HG02870 (cell line): ENCODE measurements around the gene MGAT4B.

Experiments used
- ATAC-seq: cut with Tn5 transposase; IDR thresholded peaks from one replicate; pipeline ENCODE4 v1.9.1; 2021; ENCODE audit warnings: mild to moderate bottlenecking, moderate library complexity; ENCODE audit not compliant: unreplicated experiment

Gene MGAT4B

GRCh38 chr5:179812997-179813607 lies 6.4 kb upstream of the MGAT4B start:
- ATAC-seq = no peak

- ATAC-seq = no peak
These were observed 5.6 kb upstream of the MGAT4B start for GRCh38 chr5:179812135-179812825.

- ATAC-seq = no peak
These were observed 977 bp downstream of the MGAT4B start for GRCh38 chr5:179805529-179806249.

GRCh38 chr5:179805070-179805528 lies 1.6 kb downstream of the MGAT4B start:
- no peak for ATAC-seq

- ATAC-seq = no peak
These were observed 2.1 kb downstream of the MGAT4B start for GRCh38 chr5:179804555-179804947.

- ATAC-seq = no peak
These were observed 2.8 kb downstream of the MGAT4B start for GRCh38 chr5:179803651-179804554.

GRCh38 chr5:179802950-179803562 lies 3.6 kb downstream of the MGAT4B start:
- ATAC-seq = no peak

- ATAC-seq = no peak
These were observed 4.3 kb downstream of the MGAT4B start for GRCh38 chr5:179802207-179802883.

- ATAC-seq = no peak
These were observed 5.1 kb downstream of the MGAT4B start for GRCh38 chr5:179801304-179802206.

- no peak for ATAC-seq
These were observed 5.9 kb downstream of the MGAT4B start for GRCh38 chr5:179800696-179801201.

GRCh38 chr5:179800071-179800695 lies 6.5 kb downstream of the MGAT4B start:
- no peak for ATAC-seq

GRCh38 chr5:179799644-179799973 lies 7.1 kb downstream of the MGAT4B start:
- ATAC-seq = no peak

- ATAC-seq = no peak
These were observed 7.7 kb downstream of the MGAT4B start for GRCh38 chr5:179798771-179799643.

- no peak for ATAC-seq
These were observed 8.4 kb downstream of the MGAT4B start for GRCh38 chr5:179798144-179798770.

- ATAC-seq = no peak
These were observed 8.9 kb downstream of the MGAT4B start for GRCh38 chr5:179797741-179798140.

GRCh38 chr5:179796877-179797608 lies 9.6 kb downstream of the MGAT4B start:
- peak; percentile 1 for ATAC-seq
